GM18499 (cell line): ENCODE data around the gene EMC9.
"Not testable (repeated sequence)": the region's sequence is repeated elsewhere in the genome, so short reads cannot be mapped to it uniquely, and the experiment has no call there.

ENCODE experiments used
- ATAC-seq: cut with Tn5 transposase; IDR thresholded peaks from one replicate; pipeline ENCODE4 v1.9.1; 2021; ENCODE audit warnings: moderate number of reproducible peaks; ENCODE audit not compliant: insufficient read depth, unreplicated experiment

The EMC9 gene

DNA sequence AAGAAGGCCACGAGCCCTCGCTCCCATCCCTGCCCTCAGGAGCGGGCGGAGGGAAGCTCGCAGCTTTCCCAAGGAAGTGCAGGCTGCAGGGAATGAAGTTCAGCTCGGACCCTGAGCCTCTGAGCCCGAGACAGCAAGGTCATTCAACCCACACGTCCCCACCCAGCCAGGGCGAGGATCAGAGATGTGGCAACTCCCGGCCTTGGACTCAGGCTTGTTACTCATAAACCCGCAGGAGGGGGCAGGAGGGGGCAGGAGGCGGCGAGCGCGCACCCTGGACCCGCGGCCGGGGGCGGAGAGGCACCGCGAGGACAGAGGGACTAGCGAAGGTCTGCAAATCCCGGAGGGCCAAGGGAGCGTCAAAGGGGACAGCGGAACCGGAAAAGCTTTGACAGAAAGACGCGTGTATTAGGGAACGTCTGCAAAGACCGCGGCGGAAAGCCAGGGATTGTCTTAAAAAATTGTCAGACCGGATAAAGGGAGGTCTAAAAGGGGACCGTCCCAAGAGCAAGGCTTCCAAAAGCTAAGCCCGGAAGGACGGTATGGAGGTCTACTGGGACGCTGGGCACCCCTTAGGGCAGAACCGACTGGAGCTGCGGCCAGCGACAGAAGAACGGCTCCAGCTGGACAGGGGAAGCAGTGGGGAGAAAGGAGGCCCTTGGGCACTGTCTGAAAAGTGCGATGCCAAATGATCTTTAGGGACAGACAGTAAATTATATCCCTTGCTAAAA lies 27.4 kb downstream of the EMC9 start:
- peak; percentile 19 for ATAC-seq

DNA sequence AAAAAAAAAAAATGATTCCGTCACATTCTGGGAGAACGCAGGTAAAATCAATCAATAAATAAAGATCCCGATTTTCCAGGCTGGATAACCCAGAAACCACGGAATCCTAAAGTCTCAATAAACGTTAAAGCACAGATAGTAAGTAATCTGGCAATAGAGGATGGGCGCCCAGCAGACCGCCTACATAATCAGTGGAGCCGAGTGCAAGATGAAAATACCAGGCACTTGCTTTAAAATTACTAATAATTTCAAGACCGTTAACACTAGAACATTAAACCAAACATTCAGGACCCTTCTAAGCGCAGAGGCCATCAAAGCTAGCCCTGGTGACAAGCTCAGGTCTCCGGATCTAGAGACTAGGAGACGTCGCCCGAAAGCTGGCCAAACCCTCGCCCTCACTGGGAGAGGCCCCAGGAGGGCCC lies 28.0 kb downstream of the EMC9 start:
- ATAC-seq: no peak

DNA sequence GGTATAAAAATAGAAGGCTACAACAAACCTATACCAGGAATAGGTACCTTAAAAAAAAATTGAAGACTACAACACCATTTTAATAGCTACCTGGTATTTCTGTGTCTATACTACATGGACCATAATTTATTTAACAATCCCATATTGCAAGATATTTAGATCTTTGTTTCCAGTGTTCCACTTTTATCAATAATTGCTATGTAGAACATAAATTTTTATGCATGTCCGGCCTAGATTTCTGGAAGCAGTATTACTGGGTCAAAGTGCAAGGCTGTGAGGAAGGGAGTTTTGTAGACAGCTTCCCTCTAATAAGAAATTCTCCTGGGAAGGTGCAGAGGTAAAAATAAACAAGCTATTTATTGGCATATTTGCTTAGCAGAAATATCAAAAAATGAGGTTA lies 30.9 kb downstream of the EMC9 start:
- no peak for ATAC-seq

DNA sequence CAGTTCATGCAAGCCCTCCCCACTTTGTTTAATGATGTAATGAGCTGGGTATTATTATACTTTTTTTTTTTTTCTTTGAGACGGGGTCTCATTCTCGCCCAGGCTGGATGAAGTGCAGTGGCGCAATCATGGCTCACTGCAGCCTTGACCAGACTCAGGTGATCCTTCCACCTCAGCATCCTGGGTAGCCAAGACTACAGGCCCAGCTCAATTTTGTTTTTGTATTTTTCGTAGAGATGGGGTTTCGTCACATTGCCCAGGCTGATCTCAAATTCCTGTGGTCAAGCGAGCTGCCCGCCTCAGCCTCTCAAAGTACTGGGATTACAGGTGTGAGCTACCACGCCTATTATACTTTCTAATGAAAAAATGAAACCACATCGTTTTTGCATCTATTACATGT lies 31.3 kb downstream of the EMC9 start:
- no peak for ATAC-seq

DNA sequence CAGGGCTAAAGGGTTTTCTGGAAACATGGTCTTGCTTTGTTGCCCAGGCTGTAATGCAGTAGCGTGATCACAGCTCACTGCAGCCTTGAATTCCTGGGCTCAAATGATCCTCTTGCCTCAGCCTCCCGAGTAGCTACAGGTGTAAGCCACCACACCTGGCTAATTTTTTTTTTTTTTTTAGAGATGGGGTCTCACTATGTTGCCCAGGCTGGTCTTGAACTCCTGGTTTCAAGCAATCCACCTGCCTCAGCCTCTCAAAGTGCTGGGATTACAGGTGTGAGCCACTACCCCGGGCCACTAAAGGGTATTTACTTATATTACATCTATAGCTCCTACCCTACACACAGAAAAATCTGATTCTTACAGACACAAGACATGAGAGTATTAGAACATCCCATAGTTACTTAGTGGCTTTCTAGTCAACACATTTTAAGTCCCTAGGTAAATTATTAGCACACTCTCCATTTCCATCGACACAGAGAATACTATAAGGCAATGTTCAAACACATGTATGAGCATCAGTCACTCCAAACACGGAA lies 33.0 kb downstream of the EMC9 start:
- peak; percentile 32 for ATAC-seq

DNA sequence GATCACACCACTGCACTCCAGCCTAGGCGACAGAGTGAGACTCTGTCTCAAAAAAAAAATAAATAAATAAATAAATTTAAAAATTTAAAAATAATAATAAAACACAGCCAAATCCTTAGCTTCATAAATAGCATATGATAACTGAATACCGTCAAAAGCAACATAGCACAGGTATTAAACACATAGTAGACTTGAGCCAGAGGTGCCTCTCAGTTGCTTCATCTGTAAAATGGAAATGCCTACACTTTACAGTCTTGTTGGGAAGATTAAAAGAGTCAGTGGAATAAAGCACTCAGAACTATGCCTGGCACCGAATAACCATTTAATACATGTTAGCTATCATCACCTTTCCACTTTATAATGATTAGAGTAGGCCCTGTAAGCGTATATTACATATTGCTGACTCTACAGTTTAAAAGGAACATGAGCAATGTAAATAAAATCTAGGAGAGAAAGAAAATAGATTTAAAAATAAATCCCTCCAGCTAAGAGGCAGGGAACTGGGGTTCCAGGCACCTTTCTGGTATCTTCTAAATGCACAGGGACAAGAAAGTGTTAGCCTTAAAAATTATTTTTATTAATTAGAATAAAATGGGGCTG lies 34.6 kb downstream of the EMC9 start:
- no peak for ATAC-seq

DNA sequence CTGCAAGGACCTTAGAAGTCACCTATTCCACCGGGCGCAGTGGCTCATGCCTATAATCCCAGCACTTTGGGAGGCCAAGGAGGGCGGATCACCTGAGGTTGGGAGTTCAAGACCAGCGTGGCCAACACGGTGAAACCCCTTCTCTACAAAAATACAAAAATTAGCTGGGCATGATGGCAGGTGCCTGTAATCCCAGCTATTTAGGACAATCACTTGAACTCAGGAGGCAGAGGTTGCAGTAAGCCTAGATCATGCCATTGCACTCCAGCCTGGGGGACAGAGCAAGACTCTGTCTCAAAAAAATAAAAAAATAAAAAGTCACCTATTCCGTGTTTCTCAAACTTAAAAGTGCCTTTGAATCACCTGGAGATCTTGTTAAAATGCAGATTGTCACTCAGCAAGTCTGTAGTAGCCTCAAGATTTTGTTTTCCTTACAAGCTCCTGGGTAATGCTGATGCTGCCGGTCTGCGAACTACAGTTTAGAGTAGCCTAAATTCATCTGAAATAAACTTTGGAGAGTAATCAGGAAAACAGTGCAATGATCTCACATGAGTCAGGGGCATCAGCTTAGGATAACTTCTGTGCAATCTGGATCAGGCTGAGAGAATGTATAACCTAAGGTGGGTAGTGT lies 35.7 kb downstream of the EMC9 start:
- not testable (repeated sequence) for ATAC-seq

DNA sequence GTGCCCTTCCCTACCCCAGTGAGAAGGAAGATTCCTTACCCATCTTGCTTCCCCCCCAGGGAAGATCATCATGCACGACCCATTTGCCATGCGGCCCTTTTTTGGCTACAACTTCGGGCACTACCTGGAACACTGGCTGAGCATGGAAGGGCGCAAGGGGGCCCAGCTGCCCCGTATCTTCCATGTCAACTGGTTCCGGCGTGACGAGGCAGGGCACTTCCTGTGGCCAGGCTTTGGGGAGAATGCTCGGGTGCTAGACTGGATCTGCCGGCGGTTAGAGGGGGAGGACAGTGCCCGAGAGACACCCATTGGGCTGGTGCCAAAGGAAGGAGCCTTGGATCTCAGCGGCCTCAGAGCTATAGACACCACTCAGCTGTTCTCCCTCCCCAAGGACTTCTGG lies 37.9 kb downstream of the EMC9 start:
- no peak for ATAC-seq

DNA sequence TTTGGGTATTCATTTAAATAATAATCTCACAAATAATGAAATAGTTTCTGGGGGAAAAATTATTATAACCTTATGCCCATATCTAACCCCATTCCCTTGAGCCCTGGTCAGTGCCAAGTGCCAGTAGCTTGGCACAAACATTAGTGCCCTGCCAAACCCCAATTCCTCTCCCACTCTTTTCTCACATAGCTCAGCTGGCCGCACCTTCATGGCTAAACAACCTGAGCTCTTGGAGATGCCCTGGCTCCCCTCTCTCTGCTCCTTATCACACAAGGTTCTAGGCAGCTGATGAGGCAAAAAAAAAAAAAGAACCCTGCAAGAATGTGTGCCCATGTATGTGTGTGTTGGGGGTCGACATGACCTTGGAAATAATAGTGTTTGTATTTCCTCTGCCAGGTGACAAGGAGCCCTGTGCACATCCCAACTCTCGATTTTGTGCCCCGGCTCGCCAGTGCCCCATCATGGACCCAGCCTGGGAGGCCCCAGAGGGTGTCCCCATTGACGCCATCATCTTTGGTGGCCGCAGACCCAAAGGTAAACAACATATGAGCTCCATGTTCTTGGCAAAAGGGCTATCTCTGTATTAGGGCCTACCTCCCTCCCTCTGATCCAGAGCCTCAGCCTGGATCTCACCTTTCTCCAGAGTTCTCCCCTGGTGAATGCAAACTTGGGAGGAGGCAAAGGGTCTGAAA lies 38.9 kb downstream of the EMC9 start:
- no peak for ATAC-seq

DNA sequence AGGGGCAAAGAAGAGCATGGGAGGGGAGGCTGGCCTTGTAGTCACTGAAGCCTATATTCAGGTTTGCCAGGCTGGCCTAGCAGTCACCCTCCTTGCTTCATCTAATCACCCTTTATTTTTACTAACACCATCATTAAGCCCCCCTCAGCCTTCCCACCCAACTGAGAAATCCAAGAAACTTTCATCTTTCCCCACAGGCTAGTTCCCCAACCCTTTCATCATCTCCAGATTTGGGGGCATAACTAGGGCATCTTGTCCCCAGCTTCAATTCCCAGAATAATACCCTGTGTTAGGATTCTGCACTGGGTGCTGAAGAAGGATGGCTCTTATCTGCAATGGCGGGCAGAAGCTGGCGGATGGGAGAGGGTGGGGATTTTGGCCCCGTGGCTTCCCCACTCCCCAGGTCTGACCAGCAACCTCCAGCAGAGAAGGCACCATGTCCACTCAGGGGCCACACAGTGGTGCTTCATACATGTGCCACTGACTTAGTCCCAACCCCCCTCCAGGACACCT lies 40.4 kb downstream of the EMC9 start:
- ATAC-seq: no peak

DNA sequence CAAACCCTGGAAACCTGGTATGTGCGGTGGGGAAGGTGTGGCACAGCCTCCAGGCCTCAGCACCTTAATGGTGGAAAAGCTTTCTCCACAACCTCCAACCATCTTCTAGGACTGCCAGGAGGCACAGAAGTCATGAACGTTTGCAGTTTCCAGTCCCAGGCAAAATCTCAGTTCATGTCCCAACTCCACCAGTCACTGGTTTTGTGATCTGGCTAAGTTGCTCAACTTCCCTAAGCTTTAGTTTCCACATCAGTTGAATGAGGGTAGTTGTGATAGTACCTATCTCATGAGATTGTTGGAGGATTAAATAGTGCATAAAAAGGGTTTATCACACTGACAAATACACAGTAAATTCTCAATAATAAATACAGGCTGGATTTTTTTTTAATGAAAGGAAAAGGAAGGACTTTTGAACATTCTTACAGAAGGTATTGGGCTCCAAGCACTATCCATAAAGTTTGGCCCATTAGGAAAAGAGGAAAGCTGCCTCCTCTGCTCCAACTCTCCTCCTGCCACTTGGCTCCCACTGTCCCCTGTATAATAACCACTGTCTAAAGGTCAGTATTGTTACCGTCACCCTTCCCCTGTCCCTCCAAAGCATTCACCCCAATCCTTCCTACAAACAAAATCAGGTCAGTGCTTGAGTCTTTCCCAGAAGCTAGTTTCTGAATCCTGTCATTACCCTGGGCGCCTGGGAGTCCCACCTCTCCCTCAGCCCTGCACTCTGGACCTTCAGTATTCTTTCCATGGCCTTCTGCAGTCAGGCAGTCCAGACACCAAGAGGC lies 41.0 kb downstream of the EMC9 start:
- no peak for ATAC-seq

DNA sequence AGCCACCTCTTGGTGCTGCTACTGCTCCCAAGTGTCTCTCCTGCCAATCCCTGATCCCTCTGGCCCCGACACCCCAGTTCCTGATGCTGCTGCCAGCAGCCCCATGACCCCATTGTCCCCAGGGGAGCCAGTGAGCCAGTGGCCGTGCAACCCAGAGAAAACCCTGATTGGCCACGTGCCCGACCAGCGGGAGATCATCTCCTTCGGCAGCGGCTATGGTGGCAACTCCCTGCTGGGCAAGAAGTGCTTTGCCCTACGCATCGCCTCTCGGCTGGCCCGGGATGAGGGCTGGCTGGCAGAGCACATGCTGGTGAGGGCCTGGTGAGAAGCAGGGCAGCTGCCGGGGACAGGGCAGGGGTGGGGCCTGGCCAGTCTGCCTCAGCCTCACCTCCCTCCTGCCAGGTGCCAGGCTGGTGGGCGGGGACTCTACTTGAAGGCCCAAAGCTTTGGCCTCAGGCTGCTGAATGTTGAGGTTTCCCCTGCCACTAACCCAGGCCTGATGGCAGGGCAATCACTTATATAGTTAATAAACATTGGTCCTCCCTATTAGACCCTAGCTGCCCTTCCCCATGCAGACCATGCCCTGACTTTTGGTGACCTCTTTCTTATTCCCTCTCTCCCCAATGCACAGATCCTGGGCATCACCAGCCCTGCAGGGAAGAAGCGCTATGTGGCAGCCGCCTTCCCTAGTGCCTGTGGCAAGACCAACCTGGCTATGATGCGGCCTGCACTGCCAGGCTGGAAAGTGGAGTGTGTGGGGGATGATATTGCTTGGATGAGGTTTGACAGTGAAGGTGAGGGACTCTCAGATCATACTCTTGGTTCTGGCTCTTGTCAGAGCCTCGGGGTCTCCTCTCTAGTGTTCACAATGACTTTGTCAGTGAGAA lies 42.2 kb downstream of the EMC9 start:
- no peak for ATAC-seq

DNA sequence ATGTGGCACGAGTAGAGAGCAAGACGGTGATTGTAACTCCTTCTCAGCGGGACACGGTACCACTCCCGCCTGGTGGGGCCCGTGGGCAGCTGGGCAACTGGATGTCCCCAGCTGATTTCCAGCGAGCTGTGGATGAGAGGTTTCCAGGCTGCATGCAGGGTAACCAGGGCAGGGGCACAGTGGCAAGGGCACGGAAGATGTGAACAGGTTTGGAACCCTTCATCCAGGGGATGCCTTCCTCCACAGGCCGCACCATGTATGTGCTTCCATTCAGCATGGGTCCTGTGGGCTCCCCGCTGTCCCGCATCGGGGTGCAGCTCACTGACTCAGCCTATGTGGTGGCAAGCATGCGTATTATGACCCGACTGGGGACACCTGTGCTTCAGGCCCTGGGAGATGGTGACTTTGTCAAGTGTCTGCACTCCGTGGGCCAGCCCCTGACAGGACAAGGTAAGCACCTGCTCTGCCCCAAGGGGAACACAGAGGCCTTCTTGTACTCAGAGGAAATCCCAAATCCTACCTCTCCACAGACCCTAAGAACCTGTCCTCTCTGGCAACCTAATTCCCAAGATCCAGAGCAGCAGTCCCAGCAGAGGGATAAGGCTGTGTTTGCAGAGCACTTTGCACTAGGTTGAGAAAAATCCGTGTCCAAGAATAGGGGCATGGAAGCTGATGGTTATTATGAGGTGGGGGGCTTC lies 43.0 kb downstream of the EMC9 start:
- ATAC-seq: no peak

DNA sequence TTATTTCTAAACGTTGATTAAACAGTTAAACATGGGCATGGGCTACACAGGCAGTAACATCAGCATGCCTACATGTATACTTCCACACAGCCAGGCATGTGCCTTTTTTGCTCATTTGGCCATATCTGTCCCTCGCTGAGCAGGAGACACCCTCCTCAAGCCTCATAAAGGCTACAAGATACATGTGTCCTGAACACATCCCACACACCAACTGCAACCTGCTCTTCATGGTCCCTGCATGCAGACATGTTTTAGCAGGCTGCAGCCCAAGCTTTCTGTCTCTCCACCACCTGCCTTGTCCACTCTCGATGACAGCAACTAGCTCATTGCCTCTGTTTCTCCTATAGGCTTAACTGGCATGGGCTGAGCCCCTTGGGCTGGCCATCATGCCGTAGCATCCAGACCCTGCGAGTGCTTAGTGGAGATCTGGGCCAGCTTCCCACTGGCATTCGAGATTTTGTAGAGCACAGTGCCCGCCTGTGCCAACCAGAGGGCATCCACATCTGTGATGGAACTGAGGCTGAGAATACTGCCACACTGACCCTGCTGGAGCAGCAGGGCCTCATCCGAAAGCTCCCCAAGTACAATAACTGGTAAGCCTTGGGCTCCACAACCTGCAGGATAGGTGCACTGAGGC lies 44.7 kb downstream of the EMC9 start:
- ATAC-seq: no peak

DNA sequence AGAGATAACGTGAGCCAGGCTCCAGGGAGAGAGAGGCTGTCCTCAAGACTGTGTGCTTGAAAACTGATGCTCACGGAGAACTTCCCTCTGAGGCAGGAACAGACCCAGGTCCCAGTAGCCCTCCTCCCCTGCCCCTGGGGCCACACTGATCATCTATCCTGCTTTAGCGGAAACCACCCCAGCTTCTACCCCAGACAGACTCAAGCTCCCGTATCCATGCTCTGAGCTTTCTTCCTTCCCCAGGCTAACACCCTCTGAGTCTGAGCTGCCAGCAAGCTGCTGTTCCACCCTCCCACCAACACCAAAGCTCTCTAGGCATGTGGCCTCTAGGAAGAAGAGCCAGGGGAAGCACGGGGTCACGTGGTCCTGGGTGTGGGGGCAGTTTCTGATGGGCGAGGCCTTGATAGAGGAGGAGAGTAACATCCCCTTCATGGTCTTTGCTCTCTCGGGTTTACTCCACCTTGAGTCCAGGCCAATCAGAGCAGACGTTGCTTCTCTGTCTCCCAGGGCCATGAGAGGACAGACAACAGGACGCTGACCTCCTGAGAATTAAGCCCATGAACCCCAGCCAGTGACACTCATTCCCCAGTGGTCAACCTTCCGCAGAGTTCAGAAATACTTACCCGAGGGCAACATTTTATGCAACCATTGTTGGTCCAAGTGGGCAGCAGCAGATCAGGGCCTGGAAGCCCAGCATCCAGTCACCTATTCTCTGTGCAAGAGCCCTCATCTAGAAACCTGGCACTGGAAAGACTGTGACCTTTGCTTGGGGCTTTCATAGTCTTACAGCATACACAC lies 45.9 kb downstream of the EMC9 start:
- peak; percentile 57 for ATAC-seq

DNA sequence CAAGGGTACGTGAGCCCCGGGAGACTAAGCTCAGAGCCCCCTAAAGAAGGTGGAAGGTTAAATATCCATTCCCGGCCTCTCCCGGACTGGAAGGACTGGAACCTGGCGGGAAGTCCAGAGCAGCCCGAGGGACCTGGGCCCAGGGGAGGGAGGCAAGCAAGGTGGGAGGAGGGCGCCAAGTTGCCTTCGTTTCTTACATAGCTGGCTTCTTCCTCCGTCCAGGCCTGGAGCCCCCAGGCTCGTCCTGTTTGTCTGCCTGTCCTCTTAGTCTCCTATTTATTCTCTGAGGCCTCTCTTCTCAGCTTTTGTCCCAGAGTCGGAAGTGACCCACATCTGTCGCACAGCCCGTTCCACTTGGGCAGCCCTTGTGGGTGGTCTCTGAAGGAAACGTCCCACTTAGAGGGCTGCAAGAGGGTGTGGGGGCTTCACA lies 46.5 kb downstream of the EMC9 start:
- ATAC-seq: no peak
